GM18909 (cell line): ENCODE measurements around the gene ALDOB.

Experiments
- ATAC-seq: cut with Tn5 transposase; IDR thresholded peaks from one replicate; pipeline ENCODE4 v1.9.1; 2021; ENCODE audit warnings: mild to moderate bottlenecking; ENCODE audit not compliant: unreplicated experiment, poor library complexity

Gene ALDOB

DNA sequence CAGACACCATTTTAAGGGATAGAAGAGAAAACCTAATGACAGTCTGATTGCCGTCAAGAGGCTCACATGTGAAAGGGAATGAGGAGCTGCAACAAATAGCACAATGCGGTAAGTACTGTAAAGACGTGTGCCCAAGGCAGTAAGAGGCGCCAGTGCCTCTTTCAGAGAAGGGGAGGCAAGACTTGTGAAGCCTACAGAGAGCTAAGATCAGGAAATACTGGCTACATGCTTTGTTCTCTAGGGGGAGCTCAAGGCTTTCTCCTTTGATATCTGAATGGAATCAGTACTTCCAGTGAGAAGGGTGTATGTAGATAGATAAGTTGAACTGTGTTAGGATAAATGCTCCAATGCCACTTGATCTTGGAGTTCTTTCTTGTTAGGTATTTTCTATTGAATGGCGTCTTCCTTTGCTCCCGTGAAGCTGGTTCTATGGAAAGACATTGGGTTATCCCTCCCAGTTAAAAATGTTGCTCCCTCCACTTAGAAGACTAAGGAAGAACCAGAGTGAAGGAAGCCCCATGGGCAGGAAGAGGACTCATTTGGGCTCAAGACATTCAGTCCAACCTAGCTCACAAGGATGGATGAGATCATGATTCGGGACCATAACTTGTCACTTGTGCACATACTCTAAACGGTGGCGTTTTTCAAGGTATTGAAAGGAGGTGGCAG, 23.5 kb upstream of the ALDOB start:
- ATAC-seq: peak; percentile 89

DNA sequence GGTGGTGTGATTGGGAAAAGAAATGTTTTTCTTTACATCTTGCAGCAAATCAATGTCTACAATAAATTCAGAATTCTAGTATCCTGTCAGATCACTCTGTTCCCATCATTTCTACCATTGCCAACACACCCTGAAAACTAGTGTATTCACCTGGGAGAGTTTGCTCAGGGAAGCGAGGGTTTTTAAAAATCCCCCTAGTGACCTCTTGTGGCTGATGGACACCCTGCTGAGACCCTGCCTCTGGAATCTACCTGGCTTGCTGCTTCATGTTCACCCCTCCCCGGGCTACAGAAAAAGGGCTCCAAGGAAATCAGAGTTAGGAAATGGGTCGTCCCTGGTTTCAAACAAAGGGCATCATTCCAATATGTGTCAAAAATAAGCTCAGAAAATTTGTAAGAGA, 21.4 kb upstream of the ALDOB start:
- no peak for ATAC-seq

DNA sequence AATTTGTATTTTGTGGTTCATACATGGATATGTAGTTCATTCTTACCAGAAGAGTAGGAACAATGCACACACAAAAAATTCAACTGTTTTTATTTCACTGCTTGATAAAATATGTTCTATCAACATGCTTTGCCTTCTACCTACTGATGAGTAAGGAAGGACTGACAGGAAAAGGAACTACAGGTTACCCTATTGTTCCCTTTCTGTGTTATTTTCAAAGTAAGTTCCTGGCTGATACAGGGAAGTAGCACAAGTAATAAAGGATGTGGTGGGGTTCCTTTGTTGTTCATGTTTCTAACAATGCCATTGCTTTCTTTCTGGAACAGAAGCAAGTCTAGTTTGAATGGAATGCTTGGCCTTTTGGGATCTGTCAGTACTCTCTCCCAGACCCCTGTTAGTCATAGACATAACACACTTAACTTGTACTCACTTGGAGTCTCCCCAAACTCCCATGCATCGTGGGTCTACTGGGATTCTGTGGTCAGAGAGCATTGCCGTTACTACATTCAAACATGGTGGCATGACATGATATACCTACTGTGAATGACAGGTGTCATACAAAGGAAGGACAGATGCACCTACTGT, 20.2 kb upstream of the ALDOB start:
- no peak for ATAC-seq

DNA sequence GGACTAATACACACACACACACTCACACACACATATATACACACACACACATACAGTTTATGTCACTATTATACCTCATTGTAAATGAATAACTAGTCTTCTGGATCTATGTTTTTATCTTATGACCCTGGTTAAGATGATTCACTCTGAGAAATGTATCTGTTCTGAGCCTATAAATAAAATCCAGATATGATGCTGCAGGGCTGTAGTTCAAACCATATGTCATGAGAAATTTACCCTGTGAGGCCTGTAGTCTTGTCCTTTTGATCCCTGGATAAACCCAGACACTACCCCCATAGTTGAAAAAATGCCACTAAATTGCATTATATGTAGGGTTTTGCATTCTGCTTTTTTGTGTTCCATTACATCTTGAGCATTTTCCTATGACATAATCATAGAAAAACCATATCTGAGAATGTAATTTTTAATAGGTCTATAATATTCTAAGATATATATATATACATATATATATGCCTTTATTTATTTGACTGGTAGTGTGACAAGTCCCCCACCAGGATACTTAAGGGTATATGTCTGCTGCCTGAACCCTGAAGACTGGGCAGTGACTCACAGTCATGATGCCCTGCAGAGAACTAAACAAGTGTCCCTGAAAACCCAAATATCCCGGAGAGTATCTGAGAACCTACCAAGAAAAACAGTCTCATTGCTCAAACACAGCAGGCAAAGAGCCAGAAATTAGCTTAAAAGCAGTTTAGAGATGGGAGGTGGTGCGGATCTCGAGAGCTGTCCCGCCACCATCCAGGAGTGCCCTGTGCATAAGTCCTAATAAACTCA, 18.4 kb upstream of the ALDOB start:
- ATAC-seq: no peak

DNA sequence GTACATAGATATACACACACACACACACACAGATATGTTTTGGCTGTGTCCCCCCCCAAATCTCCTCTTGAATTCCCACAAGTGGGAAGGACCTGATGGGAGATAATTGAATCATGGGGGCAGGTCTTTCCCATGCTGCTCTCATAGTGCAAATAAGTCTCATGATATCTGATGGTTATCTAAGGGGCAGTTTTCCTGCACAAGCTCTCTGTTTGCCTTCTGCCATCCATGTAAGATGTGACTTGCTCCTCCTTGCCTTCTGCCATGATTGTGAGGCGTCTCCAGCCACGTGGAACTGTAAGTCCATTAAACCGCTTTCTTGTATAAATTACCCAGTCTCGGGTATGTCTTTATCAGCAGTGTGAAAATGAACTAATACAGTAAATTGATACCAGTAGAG, 15.9 kb upstream of the ALDOB start:
- no peak for ATAC-seq

DNA sequence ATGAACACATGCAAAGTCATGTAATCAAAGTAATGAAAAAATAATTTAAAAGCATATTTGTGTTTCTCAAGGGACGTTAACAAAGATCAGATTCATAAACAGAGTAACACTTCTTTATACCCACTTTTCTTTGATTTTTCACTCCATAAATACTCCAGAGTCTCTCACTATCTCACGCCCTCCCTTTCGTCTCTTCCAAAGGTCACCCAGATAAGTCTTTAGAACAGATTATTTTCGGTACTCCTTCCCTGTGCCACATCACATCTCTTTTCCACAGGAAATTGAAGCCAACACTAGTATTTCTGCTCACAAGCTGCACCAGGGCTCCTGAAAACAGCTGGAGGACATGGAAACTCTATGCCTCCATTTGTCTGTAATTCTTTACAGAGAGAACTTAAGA, 15.4 kb upstream of the ALDOB start:
- no peak for ATAC-seq

DNA sequence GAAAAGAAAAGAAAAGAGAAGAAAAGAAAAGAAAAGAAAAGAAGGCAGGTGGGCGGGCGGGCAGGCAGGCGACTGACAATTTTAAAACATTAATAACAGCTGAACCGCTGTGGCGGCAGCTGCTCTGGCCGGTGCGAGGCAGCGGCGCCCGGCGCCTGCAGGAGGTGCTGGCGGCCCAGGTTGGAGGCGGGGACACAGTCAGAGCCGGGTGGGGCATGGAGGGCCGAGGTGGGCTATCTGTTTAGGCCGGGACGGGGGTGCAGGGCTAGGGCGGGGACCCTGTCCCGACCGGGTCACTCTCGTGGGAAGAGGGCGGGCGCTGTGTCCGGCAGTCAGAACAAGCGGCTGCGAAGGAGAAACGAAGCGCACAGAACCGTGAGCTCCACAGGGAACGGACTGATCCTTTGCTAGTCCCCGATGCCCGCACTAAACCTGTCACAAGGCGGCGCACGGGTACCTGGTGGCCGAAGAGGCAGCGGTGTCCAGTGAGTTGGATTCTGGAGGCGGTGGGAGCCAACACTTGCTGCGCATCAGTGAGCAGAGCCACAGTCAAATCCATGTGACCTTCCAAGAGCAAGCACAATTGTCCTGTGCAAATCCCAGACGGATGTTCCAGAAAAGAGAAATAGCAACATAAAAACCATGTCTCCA, 13.6 kb upstream of the ALDOB start:
- ATAC-seq: peak; percentile 99

DNA sequence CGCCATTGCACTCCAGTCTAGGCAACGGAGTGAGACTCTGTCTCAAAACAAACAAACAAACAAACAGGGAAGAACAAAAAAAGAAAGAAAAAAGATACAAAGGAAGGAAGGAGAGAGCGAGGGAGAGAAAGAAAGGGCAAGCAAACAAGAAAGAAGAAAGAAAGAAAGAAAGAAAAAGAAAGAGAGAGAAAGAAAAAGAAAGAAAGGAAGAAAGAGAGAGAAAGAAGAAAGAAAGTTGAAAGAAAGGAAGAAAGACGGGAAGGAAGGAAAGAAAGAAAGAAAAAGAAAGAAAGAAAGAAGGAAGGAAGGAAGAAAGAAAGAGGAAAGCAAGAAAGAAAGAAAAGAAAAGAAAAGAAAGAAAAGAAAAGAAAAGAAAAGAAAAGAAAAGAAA, 13.1 kb upstream of the ALDOB start:
- no peak for ATAC-seq

DNA sequence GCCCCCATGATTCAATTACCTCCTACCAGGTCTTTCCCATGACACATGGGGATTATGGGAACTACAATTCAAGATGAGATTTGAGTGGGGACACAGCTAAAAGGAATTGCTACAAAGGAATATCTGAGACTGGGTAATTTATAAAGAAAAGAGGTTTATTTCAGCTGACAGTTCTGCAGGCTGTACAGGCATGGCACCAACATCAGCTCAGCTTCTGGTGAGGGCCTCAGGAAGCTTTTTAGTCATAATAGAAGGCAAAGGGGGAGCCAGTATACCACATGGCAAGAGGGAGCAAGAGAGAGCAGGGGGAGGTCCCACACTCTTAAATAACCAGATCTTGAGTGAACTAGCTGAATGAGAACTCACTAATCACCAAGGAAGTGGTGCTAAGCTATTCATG, 11.2 kb upstream of the ALDOB start:
- ATAC-seq: no peak

DNA sequence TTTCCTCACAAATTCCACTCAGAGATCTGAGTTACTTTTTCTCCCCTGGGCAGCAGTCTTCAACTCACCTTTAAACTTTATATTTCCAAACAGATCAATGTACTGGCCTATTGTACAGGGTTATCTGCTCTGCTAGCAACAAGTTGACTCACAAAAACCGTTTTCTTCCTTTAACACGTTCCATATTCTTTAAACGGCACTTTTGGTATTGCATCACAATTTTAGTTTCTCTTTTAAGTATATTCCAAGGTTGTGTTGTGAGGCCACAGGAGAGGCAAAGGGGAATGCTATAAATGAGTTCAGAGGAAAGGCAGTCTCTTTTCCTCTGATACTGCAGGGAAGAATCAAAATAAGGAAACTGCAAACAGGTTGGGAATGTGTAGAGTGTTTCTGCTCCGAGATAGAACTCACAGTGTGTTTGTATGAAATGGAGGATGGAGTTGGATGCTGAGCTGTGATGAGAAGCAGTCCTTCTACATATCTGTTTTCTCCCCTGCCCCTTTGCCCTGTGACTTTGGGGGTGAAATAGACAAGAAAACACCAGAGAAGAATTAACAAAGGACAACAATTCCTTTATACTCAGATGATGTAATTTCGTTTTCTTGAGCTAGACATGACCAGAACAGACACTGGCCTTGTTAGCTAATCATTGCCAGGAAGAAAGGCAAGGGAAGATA, 9.9 kb upstream of the ALDOB start:
- ATAC-seq: no peak

DNA sequence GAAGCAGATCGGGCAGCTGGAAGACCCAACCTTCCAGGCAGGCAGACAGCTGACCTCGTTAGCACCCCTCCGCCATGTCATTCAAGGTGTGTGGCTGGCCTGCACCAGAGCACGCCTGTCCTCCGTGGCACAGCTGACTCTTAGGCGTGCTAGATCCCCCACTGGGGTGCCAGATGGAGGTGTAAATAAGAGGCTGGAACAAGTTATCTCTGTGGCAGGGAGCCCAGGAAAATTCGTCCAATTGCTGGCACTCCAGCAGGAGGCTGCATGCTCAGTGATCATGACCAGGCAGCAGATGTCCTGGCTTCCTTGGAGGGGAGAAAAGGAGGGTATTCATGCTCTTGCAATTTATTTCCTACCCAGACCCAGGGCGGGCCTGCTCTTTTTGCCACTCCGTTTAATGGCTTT, 7.8 kb upstream of the ALDOB start:
- ATAC-seq: no peak

DNA sequence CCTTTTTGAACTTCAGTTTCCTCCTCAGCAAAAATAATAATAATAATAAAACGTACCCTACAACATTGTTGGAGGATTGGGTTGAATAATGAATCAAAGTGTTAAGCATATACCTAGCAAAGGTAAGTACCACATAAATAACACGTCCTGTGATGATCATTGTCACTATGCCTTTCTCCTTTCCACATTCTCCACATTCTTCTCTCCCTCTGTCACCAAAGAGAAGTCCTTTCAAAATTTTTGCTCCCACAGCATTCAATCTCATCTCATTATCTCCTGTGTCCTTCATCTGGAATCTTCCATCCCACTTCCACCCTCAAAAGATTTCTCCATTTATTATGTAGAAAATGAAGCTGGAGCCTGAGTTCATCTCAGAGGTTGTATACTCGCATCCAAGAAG, 7.2 kb upstream of the ALDOB start:
- no peak for ATAC-seq

DNA sequence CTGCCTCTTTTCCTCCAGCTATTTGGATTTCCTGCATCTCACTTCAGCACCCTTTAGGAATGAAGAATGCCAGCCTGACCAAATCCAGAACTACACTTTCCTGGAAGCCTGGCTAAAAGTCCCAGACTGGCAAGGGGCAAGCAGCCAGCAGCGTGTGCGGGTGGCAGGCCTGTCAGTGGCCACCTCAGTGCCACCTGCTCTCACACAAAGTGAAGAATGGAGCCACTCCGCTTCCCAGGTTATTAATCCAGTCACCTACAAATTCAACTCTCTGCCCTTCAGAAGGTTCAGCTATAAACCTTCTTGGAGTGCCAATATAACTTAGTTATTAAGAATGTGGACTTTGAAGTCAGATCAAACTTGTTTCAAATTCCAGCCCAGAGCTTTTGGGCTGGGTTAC, 6.7 kb upstream of the ALDOB start:
- no peak for ATAC-seq

DNA sequence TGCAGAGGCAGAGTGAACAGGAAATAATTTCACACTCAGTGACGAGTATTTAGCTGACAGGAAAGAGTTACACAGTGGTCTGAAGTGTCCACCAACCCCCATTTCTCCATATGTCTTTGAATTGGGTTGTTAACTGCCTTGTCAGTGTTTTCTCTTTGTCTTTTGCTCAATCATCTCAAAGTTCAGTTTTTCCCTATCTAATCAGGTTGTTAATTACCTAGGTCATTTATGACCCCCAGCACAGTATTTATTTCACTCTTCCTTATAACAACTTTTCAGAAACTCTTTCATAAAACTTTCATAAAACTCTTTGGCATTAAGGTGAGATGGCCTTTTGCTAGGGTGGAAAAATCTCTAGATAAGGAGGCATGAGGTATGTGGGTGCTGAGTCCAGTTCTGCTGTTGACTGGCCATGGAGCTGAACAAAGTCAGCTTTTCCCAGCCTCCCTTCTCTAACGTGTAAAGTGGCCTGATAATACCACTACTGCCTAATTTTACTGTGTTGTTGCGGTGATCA, 5.2 kb upstream of the ALDOB start:
- no peak for ATAC-seq

DNA sequence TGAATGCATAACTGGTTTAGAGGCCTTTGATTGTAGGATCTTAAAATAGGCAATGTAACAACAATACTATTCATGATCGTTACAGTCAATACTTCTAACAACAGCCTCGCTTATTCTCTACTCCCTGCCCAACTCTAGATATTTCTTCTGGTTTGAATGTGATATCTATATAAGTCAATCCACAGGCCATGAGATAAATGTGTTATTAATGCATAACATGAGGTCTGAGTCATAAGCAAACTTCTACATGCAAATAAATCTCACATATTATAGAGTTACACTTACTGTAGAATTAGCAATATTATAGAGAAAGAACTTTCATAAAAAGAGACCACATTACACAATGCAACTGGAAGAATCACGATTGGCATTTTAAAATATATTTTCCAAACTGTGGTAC, 2.9 kb upstream of the ALDOB start:
- ATAC-seq: no peak

DNA sequence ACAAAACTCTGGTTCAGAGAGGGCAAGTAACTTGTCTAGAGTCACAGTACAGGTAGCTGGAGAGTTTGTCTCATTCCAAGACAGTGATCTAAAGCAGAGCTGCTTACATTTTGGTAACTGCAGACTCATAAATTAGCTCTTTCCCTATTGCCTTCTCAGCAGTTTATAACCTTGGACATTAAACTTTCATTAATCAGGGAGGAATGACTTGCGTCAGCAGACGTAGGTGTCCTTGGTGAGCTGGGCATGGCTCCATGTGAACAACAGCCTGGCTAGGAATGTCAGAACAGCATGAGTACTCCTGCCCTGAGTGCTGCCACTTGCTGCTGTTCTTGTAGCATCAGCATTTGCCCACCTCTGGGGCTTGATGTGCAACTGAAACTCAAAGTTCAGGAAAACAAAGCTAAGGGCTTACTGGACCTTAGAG, 2.2 kb upstream of the ALDOB start:
- no peak for ATAC-seq

DNA sequence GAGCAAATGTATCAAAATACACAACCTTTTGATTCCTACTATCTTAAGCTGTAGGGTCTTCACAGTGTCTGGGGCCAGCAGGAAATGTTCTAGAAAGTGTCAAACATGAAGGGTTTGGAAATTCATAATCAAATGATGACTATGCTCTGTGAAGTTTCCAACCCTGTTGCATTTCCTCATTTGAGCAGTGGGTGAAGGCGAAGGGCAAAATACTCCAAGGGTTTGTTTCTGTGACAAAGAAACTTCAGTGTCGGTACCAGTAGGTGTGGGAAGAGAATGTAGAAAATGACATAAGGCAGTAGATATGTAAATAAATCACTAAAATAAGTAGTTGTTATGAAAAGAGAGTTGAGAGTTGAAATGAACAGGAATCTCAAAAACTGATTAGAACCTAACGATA, 576 bp downstream of the ALDOB start:
- ATAC-seq: no peak

DNA sequence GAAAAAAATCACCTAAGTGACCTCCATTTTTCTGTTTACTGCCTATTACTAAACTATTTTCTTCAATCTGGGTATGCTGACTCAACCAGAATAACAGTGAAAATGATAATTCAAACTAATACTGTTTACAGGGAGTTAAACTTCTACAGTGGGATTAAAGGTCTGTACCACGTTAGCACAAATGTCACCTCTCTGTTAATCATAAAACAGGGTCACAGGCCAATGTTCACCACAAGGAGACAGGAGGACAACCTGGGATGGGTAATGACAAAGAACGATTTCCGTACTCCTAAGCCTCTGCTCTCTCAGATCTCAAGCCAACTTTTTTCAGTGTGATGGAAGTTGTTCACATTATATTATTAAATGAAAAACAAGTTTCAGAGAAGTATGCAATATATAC, 2.3 kb downstream of the ALDOB start:
- ATAC-seq: no peak

DNA sequence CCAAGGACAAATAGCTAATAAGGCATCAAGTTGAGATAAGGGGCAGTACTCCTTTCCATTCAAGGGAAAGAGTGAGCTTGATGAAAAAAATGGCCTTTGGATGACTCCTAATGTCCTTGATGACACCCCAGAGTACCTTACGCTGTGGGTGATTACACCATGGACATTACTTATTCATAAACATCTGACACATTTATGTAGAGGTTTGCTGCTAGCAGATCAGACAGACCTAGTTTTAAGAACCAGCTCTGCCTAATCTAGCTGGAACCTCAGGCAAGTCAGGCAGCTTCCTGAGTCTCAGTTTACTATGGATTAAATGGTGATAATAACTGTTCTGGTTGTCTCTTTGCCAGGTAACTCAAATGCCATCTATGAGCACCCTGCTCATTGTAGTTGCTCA, 2.8 kb downstream of the ALDOB start:
- ATAC-seq: no peak

DNA sequence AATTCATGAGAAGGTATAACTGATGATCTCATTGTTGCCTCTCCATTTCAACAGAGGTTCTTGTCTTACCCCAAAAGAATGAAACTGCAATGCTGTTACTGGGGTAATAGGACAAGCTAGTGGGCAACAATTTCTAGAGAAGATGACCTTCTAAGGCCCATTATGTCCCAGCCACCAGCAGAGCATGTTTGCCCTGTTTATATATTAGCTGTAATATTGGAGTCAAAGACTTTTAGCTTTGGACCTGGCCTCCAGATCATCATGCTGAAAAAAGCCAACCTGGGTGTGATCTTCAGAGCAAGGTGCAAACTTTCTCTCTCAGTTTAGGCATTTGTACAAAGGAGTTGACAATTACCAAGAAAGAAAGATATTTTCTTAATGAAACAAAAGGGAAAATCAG, 3.4 kb downstream of the ALDOB start:
- ATAC-seq: no peak

DNA sequence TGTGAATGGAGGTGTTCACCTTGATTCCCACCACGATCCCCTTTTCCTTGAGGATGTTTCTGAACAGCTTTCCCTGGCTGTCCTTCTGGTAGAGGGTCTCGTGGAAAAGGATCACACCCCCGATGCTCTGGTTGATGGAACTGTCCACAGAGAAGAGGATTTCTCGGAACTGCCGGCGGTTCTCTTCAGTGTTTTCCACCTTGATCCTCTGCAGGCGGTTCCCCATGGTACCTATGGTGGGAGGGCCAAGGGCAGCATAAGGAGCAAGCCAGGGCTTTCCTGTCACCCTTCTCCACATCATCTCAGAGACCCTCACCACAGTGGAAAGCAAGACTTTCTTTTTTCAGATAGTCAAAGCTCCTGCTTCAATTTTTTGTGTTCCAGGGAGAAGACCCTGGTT, 5.8 kb downstream of the ALDOB start:
- ATAC-seq: no peak
